SK-N-SH (cell line): ENCODE data around the gene VIPR2.

Experiments used
- CTCF ChIP-seq: fragments of 200-600 bp; sonication (generic); IDR thresholded peaks from 2 replicates; pipeline ENCODE4 v1.6.1; 2017; ENCODE audit warnings: antibody characterized with exemption, mild to moderate bottlenecking, moderate library complexity
- FOSL2 ChIP-seq: IDR thresholded peaks from 2 replicates; pipeline ENCODE4 v1.4.0; 2012; ENCODE audit warnings: low read depth, mild to moderate bottlenecking, moderate library complexity, borderline replicate concordance
- MAX ChIP-seq: IDR thresholded peaks from 2 replicates; pipeline ENCODE4 v1.4.0; 2012; ENCODE audit warnings: low read depth
- MXI1 ChIP-seq: IDR thresholded peaks from 2 replicates; pipeline ENCODE4 v1.6.1; 2012; ENCODE audit warnings: mild to moderate bottlenecking, low read depth, low read length, improper control_type of control experiment
- POLR2AphosphoS5 ChIP-seq: IDR thresholded peaks from 2 replicates; pipeline ENCODE4 v1.6.1; 2012; ENCODE audit warnings: low read depth, low read length
- SIN3A ChIP-seq: IDR thresholded peaks from 2 replicates; pipeline ENCODE4 v1.6.1; 2012; ENCODE audit warnings: low read depth, mild to moderate bottlenecking, low read length, moderate library complexity, borderline replicate concordance
- SMC3 ChIP-seq: IDR thresholded peaks from 2 replicates; pipeline ENCODE4 v1.6.1; 2012; ENCODE audit warnings: low read depth, low read length, improper control_type of control experiment
- TAF1 ChIP-seq: IDR thresholded peaks from 2 replicates; pipeline ENCODE4 v1.6.1; 2012; ENCODE audit warnings: low read depth, mild to moderate bottlenecking, low read length, moderate library complexity, borderline replicate concordance
- USF1 ChIP-seq: IDR thresholded peaks from 2 replicates; pipeline ENCODE4 v1.4.0; 2012; ENCODE audit warnings: low read depth, borderline replicate concordance
- YY1 ChIP-seq: IDR thresholded peaks from 2 replicates; pipeline ENCODE4 v1.4.0; 2012; ENCODE audit warnings: low read depth, mild to moderate bottlenecking

GRCh38 chr7:159148430-159149395, 4.0 kb upstream of the VIPR2 start:
- TF ChIP-seq MXI1 (no peak), CTCF (no peak), POLR2AphosphoS5 (no peak), YY1 (no peak), SMC3 (no peak), SIN3A (no peak), FOSL2 (no peak), TAF1 (no peak), MAX (no peak), USF1 (no peak)
